Smooth muscle cell (in vitro differentiated cells): ENCODE measurements around the gene TMEM190. TPM values are rescaled to one million over a fixed set of nuclear protein-coding genes. Genes with fewer than 3 reads are reported as not detected.
"Not testable (repeated sequence)": the region's sequence is repeated elsewhere in the genome, so short reads cannot be mapped to it uniquely, and the experiment has no call there.

ENCODE experiments used
- DNase-seq: peaks from one replicate; lab custom pipeline; 2025; ENCODE audit not compliant: unreplicated experiment; lab: John Stamatoyannopoulos, UW
- H2AFZ ChIP-seq: fragments of 200-600 bp; sonication (generic); 2 replicates; pipeline ENCODE4 v1.6.0; 2016; ENCODE audit warnings: antibody characterized with exemption, low read depth, mild to moderate bottlenecking
- H3F3A ChIP-seq: fragments of 200-600 bp; sonication (generic); 2 replicates; pipeline ENCODE4 v1.6.0; 2017; ENCODE audit warnings: antibody characterized with exemption, low read depth
- H3K27ac ChIP-seq: fragments of 200-600 bp; sonication (generic); 2 replicates; pipeline ENCODE4 v1.5.1; 2016; ENCODE audit warnings: low read depth, mild to moderate bottlenecking
- H3K27me3 ChIP-seq: fragments of 200-600 bp; sonication (generic); 2 replicates; pipeline ENCODE4 v1.6.1; 2016; ENCODE audit warnings: low read depth, mild to moderate bottlenecking
- H3K36me3 ChIP-seq: fragments of 200-600 bp; sonication (generic); 2 replicates; pipeline ENCODE4 v1.5.1; 2016; ENCODE audit warnings: low read depth
- H3K4me1 ChIP-seq: fragments of 200-600 bp; sonication (generic); 2 replicates; pipeline ENCODE4 v1.5.1; 2016; ENCODE audit warnings: low read depth
- H3K4me2 ChIP-seq: fragments of 200-600 bp; sonication (generic); 2 replicates; pipeline ENCODE4 v1.6.0; 2016; ENCODE audit warnings: mild to moderate bottlenecking
- H3K4me3 ChIP-seq: fragments of 200-600 bp; sonication (generic); 2 replicates; pipeline ENCODE4 v1.5.1; 2016; ENCODE audit warnings: mild to moderate bottlenecking
- H3K79me2 ChIP-seq: fragments of 200-600 bp; sonication (generic); 2 replicates; pipeline ENCODE4 v1.6.0; 2016; ENCODE audit warnings: low read depth, mild to moderate bottlenecking
- H3K9ac ChIP-seq: fragments of 200-600 bp; sonication (generic); 2 replicates; pipeline ENCODE4 v1.6.0; 2016; ENCODE audit warnings: low read depth
- H3K9me3 ChIP-seq: fragments of 200-600 bp; sonication (generic); replicated peaks from 2 replicates; pipeline ENCODE4 v1.5.1; 2016; ENCODE audit warnings: low read depth
- H4K20me1 ChIP-seq: fragments of 200-600 bp; sonication (generic); 2 replicates; pipeline ENCODE4 v1.6.0; 2016; ENCODE audit warnings: low read depth
- CTCF ChIP-seq: fragments of 200-600 bp; sonication (generic); IDR thresholded peaks from 2 replicates; pipeline ENCODE4 v1.5.1; 2017; ENCODE audit warnings: borderline replicate concordance, mild to moderate bottlenecking, antibody characterized with exemption; ENCODE audit not compliant: insufficient read depth, poor library complexity, severe bottlenecking
- WGBS: methylation state at CpG from one replicate; pipeline ENCODE4 v1.1.7; 2016; ENCODE audit warnings: low lambda C conversion rate; 5-methylcytosine and 5-hydroxymethylcytosine counted together
- polyA plus RNA-seq: library from polyadenylated mRNA; unstranded; fragments of >200 nt; fragmentation: Nextera tagmentation; extraction: Ambion mirVana; gene quantifications from 2 replicates; pipeline ENCODE4 v1.2.1, GENCODE V29; 2016
- total RNA-seq: library from RNA; depleted of rRNA; stranded (reverse); fragments of >200 nt; gene quantifications from 2 replicates; pipeline ENCODE4 v1.2.3, GENCODE V29; 2014

Gene TMEM190
- total and polyA plus RNA-seq, 2 experiments from 2014 or later: 8.2 TPM; not detected in 1

DNA sequence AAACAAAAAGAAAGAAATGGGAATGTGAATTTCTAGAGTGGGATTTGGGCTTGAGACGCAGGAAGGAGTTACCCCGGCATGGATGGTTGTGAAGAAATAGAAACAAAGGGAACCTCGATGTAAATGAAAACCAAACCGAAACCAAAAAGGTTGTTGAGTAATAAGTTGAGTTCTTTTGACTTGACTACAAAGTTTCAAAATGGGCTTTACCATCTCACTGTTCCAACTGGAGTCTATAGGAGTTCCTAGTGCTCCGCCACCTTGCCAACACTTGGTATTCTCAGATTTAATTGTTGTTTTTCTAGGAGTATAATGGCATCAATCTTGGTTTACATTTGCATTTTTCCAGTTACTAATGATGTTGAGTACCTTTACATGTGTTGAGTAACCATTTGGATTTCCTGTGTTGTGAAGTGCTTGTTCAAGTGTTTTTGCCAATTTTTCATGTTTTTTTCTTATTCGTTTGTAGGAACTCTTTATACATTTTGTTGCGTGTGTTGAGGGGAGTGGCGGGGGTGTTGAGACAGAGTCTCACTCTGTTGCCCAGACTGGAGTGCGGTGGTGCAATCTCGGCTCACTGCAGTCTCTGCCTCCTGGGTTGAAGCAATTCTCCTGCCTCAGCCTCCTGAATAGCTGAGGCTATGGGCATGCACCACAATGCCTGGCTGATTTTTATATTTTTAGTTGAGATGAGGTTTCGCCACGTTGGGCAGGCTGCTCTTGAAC, 21.7 kb downstream of the TMEM190 start:
- H4K20me1 ChIP-seq: peaks cover 45% of the 10 kb centered on the region
- H3F3A ChIP-seq: peaks cover 21% of the 10 kb centered on the region
- H3K36me3 ChIP-seq: no peaks in the 10 kb centered on the region
- H3K27ac ChIP-seq: no peak overlapping the region
- no peaks in the 10 kb centered on the region for H3K9me3 ChIP-seq
- no peak for TF ChIP-seq CTCF
- H3K4me2 ChIP-seq: no peak overlapping the region
- DNase-seq: no peak
- 94% methylated on average over 12 of the region's 12 CpGs for WGBS
- H3K9ac ChIP-seq: no peak overlapping the region
- no peak overlapping the region for H2AFZ ChIP-seq
- no peaks in the 10 kb centered on the region for H3K27me3 ChIP-seq
- peaks cover 2% of the 10 kb centered on the region for H3K79me2 ChIP-seq
- H3K4me3 ChIP-seq: no peak overlapping the region
- no peaks in the 10 kb centered on the region for H3K4me1 ChIP-seq

- no peak for DNase-seq
- H3K4me2 ChIP-seq: no peak overlapping the region
- H3K27ac ChIP-seq: no peak overlapping the region
Measured at GRCh38 chr19:55400281-55401087, 23.9 kb downstream of the TMEM190 start.

GRCh38 chr19:55401390-55401789, 24.8 kb downstream of the TMEM190 start:
- H3K36me3 ChIP-seq, H3K27me3 ChIP-seq, H3K9ac ChIP-seq, H3K9me3 ChIP-seq, H3K27ac ChIP-seq, H3K4me1 ChIP-seq, H2AFZ ChIP-seq, H3K4me2 ChIP-seq, DNase-seq, H3K4me3 ChIP-seq: not testable (repeated sequence)
- 93% methylated on average over 18 of the region's 28 CpGs for WGBS
- H3K79me2 ChIP-seq: peaks cover 27% of the 10 kb centered on the region
- peaks cover 22% of the 10 kb centered on the region for H3F3A ChIP-seq
- peaks cover 70% of the 10 kb centered on the region for H4K20me1 ChIP-seq

More at GRCh38 chr19:55400281-55401087, 23.9 kb downstream of the TMEM190 start:
- H2AFZ ChIP-seq: no peak overlapping the region
- peaks cover 22% of the 10 kb centered on the region for H3F3A ChIP-seq
- H3K36me3 ChIP-seq: no peaks in the 10 kb centered on the region
- H4K20me1 ChIP-seq: peaks cover 61% of the 10 kb centered on the region
- TF ChIP-seq CTCF: no peak
- H3K9me3 ChIP-seq: no peaks in the 10 kb centered on the region
- H3K4me3 ChIP-seq: no peak overlapping the region
- H3K9ac ChIP-seq: no peak overlapping the region
- H3K4me1 ChIP-seq: peaks cover 1% of the 10 kb centered on the region
- 94% methylated on average over 14 of the region's 14 CpGs for WGBS
- no peaks in the 10 kb centered on the region for H3K27me3 ChIP-seq
- H3K79me2 ChIP-seq: peaks cover 18% of the 10 kb centered on the region

GRCh38 chr19:55402509-55402908, 25.9 kb downstream of the TMEM190 start:
- Histone ChIP-seq H3K9ac (no peak overlapping the region), H3K4me2 (no peak overlapping the region), H3K36me3 (no peaks in the 10 kb centered on the region), H3K4me1 (peaks cover 14% of the 10 kb centered on the region), H3K27ac (no peak overlapping the region), H3K9me3 (no peaks in the 10 kb centered on the region), H3K79me2 (peaks cover 37% of the 10 kb centered on the region), H3F3A (peaks cover 22% of the 10 kb centered on the region), H3K4me3 (no peak overlapping the region), H4K20me1 (peaks cover 79% of the 10 kb centered on the region), H3K27me3 (no peaks in the 10 kb centered on the region), H2AFZ (no peak overlapping the region)
- WGBS: 100% methylated on average over 2 of the region's 2 CpGs
- no peak for DNase-seq
- TF ChIP-seq CTCF: no peak
